HFFc6 (cell line): ENCODE data around the gene SOCS4. TPM values are rescaled to one million over a fixed set of nuclear protein-coding genes. Genes with fewer than 3 reads are reported as not detected.
"Not testable (repeated sequence)": the region's sequence is repeated elsewhere in the genome, so short reads cannot be mapped to it uniquely, and the experiment has no call there.

ENCODE experiments used
- DNase-seq: peaks from one replicate; pipeline ENCODE4 v3.0.0-alpha.2; 2018
- H3K27ac Mint-ChIP-seq: 2 replicates; pipeline ENCODE4 v1.8.0; 2020; ENCODE audit warnings: mild to moderate bottlenecking, mixed read lengths
- H3K27me3 Mint-ChIP-seq: 2 replicates; pipeline ENCODE4 v1.8.0; 2021; ENCODE audit warnings: mild to moderate bottlenecking, moderate library complexity, mixed read lengths; ENCODE audit not compliant: insufficient read depth
- H3K36me3 Mint-ChIP-seq: 2 replicates; pipeline ENCODE4 v1.8.0; 2021; ENCODE audit warnings: low read depth, mixed read lengths
- H3K4me1 Mint-ChIP-seq: 2 replicates; pipeline ENCODE4 v1.8.0; 2020; ENCODE audit warnings: low read depth, mixed read lengths
- H3K4me3 Mint-ChIP-seq: 2 replicates; pipeline ENCODE4 v1.8.0; 2020; ENCODE audit warnings: mild to moderate bottlenecking, moderate library complexity, mixed read lengths
- H3K9me3 Mint-ChIP-seq: 2 replicates; pipeline ENCODE4 v1.8.0; 2020; ENCODE audit warnings: mild to moderate bottlenecking, mixed read lengths
- total RNA-seq, 6 experiments: library from RNA; stranded (reverse); fragmentation: NEBNext Ultra II Directional; extraction: Animal tissue kit (Norgen Biotek cat#: 25700); gene quantifications; 2 replicates in 1 of 6; 3 replicates in 5 of 6; pipeline ENCODE4 v1.2.3, GENCODE V29; 2021
- TF ChIP-seq, protein P1 (sequence below): fragments of 200-600 bp; sonication (generic); IDR thresholded peaks from 2 replicates; pipeline ENCODE4 v1.5.0; 2021; ENCODE audit warnings: antibody characterized with exemption, mild to moderate bottlenecking

SOCS4 gene
- total RNA-seq, 6 experiments from 2014 or later: 22.1 to 26.2 (median 23.6) TPM

DNA sequence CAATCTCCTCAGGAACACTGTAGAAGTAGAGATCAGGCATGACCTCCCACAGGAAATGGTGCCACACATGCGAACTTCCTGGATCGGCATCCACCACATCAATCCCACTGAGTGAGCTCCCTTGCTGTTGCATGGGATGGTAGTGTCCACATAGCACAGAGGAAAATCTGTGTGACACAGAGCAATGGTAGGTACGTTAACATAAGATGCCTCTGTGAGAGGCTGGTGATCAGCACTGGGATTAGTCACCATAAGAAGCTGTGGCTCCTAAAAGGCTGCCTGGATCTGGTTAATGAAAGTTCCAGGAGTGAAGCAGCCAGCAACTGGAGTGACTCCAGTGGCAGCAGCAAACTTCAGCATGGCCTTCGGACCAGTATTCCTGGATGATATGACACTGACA lies 22.0 kb upstream of the SOCS4 start:
- Mint-ChIP-seq H3K9me3 (no peaks in the 10 kb centered on the region), H3K27ac (peak overlapping the region; percentile 50), H3K27me3 (no peaks in the 10 kb centered on the region), H3K4me3 (no peak overlapping the region), H3K4me1 (peaks cover 11% of the 10 kb centered on the region), H3K36me3 (no peaks in the 10 kb centered on the region; the same call in 1 of the 2 replicates)
- TF ChIP-seq, protein P1, sequence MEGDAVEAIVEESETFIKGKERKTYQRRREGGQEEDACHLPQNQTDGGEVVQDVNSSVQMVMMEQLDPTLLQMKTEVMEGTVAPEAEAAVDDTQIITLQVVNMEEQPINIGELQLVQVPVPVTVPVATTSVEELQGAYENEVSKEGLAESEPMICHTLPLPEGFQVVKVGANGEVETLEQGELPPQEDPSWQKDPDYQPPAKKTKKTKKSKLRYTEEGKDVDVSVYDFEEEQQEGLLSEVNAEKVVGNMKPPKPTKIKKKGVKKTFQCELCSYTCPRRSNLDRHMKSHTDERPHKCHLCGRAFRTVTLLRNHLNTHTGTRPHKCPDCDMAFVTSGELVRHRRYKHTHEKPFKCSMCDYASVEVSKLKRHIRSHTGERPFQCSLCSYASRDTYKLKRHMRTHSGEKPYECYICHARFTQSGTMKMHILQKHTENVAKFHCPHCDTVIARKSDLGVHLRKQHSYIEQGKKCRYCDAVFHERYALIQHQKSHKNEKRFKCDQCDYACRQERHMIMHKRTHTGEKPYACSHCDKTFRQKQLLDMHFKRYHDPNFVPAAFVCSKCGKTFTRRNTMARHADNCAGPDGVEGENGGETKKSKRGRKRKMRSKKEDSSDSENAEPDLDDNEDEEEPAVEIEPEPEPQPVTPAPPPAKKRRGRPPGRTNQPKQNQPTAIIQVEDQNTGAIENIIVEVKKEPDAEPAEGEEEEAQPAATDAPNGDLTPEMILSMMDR: no peak
- DNase-seq: peak; percentile 78

- H3K4me3 Mint-ChIP-seq: no peak overlapping the region
- TF ChIP-seq, protein P1: no peak
- H3K36me3 Mint-ChIP-seq: peaks cover 20% of the 10 kb centered on the region; the same call in 1 of the 2 replicates
- H3K4me1 Mint-ChIP-seq: peaks cover 5% of the 10 kb centered on the region
- no peaks in the 10 kb centered on the region for H3K9me3 Mint-ChIP-seq
- H3K27me3 Mint-ChIP-seq: no peaks in the 10 kb centered on the region
- H3K27ac Mint-ChIP-seq: no peak overlapping the region
- DNase-seq: no peak
Observed at GRCh38 chr14:55015006-55015405, 12.0 kb upstream of the SOCS4 start.

DNA sequence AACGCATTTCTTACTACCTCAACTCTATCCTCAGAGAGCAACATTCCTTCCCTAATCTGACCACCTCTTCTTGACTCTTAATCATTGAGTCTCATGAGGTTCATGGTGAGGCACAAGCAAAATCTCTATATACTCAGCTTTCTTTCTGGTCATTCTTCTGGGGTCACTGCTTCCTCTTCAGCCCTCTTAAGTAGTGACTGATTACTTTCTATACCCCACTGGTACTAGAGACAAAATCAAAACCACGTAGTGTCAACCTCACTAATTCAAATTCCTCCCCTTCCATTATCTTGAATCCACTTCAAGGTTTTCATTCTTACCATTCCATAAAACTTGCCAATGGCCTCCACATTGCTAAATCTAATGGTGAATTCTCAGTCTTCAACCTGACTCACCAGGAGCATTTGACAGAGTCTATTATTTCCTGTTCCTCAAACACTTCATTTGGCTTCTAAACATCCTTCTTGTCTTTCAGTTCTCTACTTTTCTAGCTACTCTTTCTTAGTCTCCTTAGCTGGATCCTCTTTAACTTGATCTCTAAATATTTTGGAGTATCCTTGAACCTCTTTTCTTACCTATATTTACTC lies 7.0 kb upstream of the SOCS4 start:
- Mint-ChIP-seq H3K4me1 (peaks cover 32% of the 10 kb centered on the region), H3K27ac (peak overlapping the region; percentile 27), H3K36me3 (peaks cover 8% of the 10 kb centered on the region; the same call in 1 of the 2 replicates), H3K9me3 (no peaks in the 10 kb centered on the region), H3K4me3 (no peak overlapping the region), H3K27me3 (peaks cover 1% of the 10 kb centered on the region; the same call in 1 of the 2 replicates)
- TF ChIP-seq, protein P1: no peak
- peak; percentile 26 for DNase-seq

DNA sequence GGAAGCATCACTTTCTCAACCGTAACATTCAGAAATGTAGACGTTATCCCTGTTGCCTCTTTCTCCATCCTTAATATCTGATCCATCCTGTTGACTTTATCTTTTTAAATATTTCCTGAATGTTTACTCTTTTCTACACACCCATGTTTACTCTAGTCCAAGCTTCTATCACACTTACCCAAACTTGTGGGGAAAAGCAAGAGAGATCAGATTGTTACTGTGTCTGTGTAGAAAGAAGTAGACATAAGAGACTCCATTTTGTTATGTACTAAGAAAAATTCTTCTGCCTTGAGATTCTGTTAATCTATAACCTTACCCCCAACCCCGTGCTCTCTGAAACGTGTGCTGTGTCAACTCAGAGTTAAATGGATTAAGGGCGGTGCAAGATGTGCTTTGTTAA lies 2.7 kb upstream of the SOCS4 start:
- H3K27me3 Mint-ChIP-seq, DNase-seq, H3K4me3 Mint-ChIP-seq, H3K36me3 Mint-ChIP-seq, H3K27ac Mint-ChIP-seq, H3K9me3 Mint-ChIP-seq: not testable (repeated sequence)
- peaks cover 62% of the 10 kb centered on the region for H3K4me1 Mint-ChIP-seq

GRCh38 chr14:55025948-55026347 lies 1.1 kb upstream of the SOCS4 start:
- H3K4me1 Mint-ChIP-seq: peaks cover 64% of the 10 kb centered on the region
- H3K36me3 Mint-ChIP-seq: peaks cover 3% of the 10 kb centered on the region; the same call in 1 of the 2 replicates
- H3K4me3 Mint-ChIP-seq: peak overlapping the region; percentile 95
- TF ChIP-seq, protein P1: no peak
- peak overlapping the region; percentile 94 for H3K27ac Mint-ChIP-seq
- H3K9me3 Mint-ChIP-seq: no peaks in the 10 kb centered on the region
- peaks cover 1% of the 10 kb centered on the region; the same call in 1 of the 2 replicates for H3K27me3 Mint-ChIP-seq
- DNase-seq: no peak

DNA sequence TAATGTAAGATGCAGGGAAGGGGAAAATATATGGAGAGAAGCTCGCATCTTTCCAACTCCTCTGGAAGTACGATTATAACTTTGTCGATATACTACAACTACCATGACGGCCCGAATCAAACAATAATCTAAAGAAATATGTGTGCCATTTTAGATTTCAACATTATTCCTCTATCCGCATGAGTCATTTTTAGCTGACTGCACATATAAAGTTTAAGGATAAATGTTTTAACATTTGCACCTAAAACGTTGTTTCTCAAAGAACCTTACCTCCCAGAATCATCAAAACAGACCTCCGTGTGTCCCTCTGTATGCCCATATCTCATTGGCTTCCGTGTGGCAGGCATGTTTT lies 619 bp upstream of the SOCS4 start:
- TF ChIP-seq, protein P1: no peak
- Mint-ChIP-seq H3K9me3 (no peaks in the 10 kb centered on the region), H3K4me3 (peak overlapping the region; percentile 95), H3K36me3 (peaks cover 3% of the 10 kb centered on the region; the same call in 1 of the 2 replicates), H3K4me1 (peaks cover 64% of the 10 kb centered on the region), H3K27me3 (peaks cover 1% of the 10 kb centered on the region; the same call in 1 of the 2 replicates), H3K27ac (peak overlapping the region; percentile 94)
- DNase-seq: no peak
